Stimulated activated naive CD4-positive, alpha-beta T cell treated with Interleukin-2 at 50 U/mL for 16 hours (primary cell): ENCODE measurements around the gene CSRP3.

Experiments
- DNase-seq: peaks from one replicate; lab custom pipeline; 2025; lab: John Stamatoyannopoulos, UW

Gene CSRP3

GRCh38 chr11:19201737-19202605 lies at the start of gene CSRP3:
Gene CSRP3 (minus strand): TSS chr11:19201983. CDS start chr11:19192448, 9,535 bp downstream.
- DNase-seq = no peak

GRCh38 chr11:19251577-19251976 lies 49.8 kb upstream of the CSRP3 start:
- no peak for DNase-seq

GRCh38 chr11:19246816-19247215 lies 45.0 kb upstream of the CSRP3 start:
- DNase-seq = no peak

GRCh38 chr11:19245351-19245750 lies 43.6 kb upstream of the CSRP3 start:
- no peak for DNase-seq

DNA sequence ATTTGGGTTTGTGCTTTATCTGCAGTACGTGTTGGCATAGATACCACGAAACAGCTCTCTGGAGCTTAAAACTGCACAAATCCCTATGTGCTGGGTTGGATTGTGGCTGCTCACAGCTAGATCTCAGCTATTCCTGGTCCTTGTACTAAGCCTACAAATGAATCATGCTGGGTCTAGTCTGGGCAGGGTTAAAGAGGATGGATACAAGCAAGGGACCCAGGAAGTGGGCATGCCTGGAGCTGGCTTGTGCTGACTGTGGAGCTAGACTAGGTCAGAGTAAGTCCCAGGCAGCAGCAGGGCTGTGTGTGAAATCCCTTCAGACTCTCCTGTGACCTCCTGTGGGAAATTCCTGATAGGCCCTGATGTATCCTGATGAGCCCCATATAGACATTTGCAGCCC lies 42.8 kb upstream of the CSRP3 start:
- DNase-seq = no peak

- DNase-seq = no peak
Measured at GRCh38 chr11:19244084-19244483, 42.3 kb upstream of the CSRP3 start.

DNA sequence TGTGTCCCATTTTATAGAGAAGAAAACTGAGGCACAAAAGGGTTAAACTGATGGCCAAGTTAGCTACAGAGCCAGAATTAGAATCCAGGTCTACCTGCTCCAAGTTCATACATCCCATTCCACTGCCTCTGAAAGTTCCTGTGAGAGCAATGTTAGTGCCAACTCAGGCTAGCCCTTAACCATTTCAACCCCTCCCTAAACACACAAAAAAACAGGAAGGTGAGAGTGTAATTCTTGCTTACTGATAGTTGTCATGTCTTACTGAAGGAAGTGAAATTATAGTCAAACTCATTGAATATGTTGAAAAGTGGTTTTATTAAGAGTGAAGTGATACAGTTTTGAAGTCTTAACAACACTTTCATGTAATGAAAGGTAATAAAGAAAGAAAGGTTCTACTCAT lies 41.8 kb upstream of the CSRP3 start:
- DNase-seq = no peak

DNA sequence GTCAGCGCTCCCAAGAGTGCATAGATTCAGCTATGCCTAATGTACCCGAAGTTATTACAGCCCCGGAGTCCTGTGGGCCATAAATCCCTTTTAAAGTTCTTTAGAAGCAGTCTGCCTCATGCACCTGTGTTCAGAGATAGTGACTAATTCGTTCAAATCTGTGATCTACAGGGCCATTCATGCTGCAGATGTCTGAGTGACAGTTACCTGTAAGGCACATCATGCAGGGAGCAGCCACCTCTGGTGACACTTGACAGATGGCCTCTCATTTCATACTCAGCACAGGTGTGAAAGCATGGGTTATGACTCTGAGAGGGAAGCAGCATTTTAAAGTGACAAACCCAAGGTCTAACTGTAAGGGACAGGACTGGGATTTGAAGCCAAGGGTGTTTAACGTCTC lies 41.4 kb upstream of the CSRP3 start:
- DNase-seq = no peak

DNA sequence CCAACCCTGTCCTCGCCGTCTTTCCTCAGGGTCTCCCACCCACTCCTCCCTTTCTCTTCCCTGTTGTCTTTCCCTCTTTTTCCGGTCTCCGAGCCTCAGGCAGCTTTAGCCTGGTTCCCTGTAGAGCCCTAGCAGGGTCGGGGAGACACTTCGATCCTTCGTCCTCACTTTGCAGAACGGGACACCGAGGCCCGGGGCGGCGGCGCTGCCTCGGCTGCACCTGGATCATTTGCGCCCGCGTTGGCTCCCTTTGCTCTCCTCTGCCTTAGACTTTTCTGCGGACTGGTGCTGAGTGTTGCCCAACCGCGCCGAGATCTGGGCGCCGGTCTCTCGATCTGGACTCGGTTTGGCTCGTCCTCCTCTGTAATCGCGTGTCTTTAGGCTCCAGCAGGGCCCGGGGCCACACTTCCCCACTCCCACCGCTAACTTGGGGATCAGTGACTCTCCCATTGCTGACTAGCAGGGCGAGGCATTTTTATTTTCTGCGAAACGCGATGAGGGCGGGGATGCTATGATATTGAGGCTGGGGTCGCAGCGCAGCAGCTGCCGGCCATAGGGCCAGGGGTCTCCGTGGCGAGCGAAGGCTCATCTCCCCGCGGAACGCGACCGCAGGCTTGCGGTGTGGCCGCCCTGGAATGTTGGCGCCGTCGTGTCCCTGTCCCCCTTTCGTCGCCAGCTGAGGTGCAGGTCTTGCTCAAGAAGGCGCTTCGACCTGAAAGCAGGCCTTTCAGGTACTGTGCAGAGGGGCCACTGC lies 40.6 kb upstream of the CSRP3 start:
- no peak for DNase-seq

GRCh38 chr11:19241260-19242178 lies 39.7 kb upstream of the CSRP3 start:
- no peak for DNase-seq

- DNase-seq = peak; percentile 78
Measured at GRCh38 chr11:19240420-19241259, 38.9 kb upstream of the CSRP3 start, which contains the start of gene E2F8. Gene E2F8 (minus strand): TSS chr11:19240945. CDS start chr11:19240121, 824 bp downstream.

GRCh38 chr11:19239039-19239438 lies 37.3 kb upstream of the CSRP3 start:
- DNase-seq = no peak

DNA sequence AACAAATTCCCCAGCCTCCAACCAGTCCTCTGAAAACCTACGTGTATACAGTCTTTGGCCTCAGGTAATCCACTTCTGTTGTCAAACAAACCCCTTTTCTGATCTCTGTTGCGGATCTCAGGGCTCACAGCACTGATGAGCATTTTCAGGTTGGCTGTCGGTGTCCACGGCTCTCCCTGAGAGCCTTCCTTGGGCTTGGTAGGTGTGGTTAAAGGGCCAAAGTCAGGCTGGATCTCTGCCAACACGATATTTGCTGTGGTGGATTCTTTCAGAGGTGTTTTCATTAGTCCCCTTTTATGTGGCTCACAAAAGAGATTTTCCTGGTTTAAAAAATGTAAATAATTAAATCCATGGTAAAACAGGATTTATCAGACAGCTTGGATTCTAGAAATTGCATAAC lies 36.0 kb upstream of the CSRP3 start:
- no peak for DNase-seq

- no peak for DNase-seq
Measured at GRCh38 chr11:19237381-19237780, 35.6 kb upstream of the CSRP3 start.

GRCh38 chr11:19234231-19234817 lies 32.5 kb upstream of the CSRP3 start:
- DNase-seq = no peak

GRCh38 chr11:19232910-19233503 lies 31.2 kb upstream of the CSRP3 start:
- DNase-seq = no peak

DNA sequence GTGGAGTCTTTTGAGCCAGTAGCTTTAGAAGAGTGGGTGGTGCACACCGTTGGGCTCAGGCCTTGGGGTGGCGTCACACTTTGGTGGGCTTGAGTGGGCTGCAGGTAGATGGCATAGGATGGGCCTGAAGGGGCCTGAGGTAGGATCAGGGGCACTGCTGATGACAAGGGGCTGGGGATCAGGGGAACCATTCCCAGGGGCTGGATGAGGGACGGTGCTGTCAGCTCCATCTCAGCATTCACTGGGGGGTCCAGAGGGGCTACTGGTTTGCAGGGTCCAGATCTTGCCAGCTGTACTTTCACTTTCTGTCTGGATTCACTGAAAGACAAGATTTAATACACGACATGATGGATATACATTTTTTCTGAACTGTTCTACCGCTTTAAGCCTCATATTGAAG lies 27.9 kb upstream of the CSRP3 start:
- DNase-seq = no peak

DNA sequence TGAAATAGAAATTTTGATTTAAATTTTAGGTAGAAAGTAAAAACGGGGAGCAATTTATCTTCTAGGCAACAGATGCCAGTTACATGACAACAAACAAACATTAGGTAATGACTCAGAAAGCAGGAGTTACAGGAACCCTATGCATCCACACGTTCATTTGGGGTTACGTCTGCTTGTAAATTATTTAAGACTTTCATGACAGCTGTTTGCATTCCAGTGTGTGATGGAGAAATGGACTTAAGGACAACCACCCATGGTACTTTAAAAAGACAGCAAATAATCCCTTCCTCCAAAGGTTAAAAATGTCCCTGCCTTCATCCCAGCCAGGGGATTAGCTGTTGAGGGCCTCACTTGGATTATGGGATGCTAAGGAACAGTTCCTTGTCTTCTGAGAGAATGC lies 27.2 kb upstream of the CSRP3 start:
- no peak for DNase-seq

DNA sequence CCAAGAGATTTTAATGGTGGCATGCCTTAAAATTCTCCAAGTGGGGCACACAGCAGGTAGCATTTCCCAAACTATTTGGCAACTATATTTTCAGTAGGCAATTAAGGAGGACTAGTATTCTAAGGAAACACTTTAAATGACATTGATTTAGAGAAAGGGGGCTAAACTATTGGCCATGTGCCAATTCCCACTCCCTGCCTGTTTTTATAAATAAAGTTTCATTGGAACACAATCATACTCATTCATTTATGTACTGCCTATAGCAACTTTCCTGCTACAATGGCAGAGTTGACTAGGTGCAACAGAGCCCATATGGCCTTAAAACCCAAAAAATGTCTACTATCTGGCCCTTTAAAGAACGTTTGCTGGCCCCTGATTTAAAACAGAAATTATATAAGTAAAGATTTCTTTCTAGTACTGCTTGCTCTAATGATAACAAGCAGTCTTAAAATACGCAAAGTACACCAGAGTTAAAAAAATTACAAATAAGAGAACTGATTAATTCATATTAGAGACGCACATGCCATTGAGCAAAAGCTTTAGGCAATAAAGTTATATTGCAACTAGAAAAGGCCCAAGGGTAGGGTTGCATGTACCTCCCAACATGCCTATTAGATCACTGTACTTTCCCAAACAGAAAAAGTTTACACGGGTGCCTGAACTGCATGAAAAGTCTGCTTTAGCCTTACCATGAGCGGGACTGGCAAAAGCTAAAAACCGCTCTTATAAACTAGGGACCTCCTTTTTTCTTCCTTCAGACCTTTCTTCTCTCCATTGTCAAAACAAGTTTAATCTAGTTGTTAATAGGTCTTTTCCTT lies 24.8 kb upstream of the CSRP3 start:
- no peak for DNase-seq
